Stimulated activated CD8-positive, alpha-beta memory T cell treated with anti-CD3 and anti-CD28 coated beads, Interleukin-15, amount 100 ng/mL, for 4 hours (primary cell): ENCODE data around the gene GOLM1.
"Not testable (repeated sequence)": the region's sequence is repeated elsewhere in the genome, so short reads cannot be mapped to it uniquely, and the experiment has no call there.

ENCODE experiments used
- DNase-seq, 2 donors: peaks; one replicate each; pipeline ENCODE4 v3.0.0-alpha.2; 2020; ENCODE audit warnings: low read depth in 2 of 2

Gene GOLM1

GRCh38 chr9:86091477-86091876, 7.9 kb downstream of the GOLM1 start:
- no peak for DNase-seq

- no peak for DNase-seq
Measured at GRCh38 chr9:86082870-86083269, 16.5 kb downstream of the GOLM1 start.

GRCh38 chr9:86079865-86080469, 19.4 kb downstream of the GOLM1 start:
- DNase-seq, result no peak

GRCh38 chr9:86079421-86079831, 19.9 kb downstream of the GOLM1 start:
- DNase-seq, result no peak

- DNase-seq, result no peak
Measured at GRCh38 chr9:86078731-86079130, 20.6 kb downstream of the GOLM1 start.

GRCh38 chr9:86077276-86077675, 22.1 kb downstream of the GOLM1 start:
- no peak for DNase-seq

- DNase-seq, result peak in 1 of 2 donors; percentile 20
Measured at GRCh38 chr9:86075132-86076109, 23.9 kb downstream of the GOLM1 start.

GRCh38 chr9:86073839-86074238, 25.5 kb downstream of the GOLM1 start:
- no peak for DNase-seq

- no peak for DNase-seq
Measured at GRCh38 chr9:86072394-86072877, 26.9 kb downstream of the GOLM1 start.

- DNase-seq, result no peak
Measured at GRCh38 chr9:86069206-86069869, 30.0 kb downstream of the GOLM1 start.

- DNase-seq, result no peak
Measured at GRCh38 chr9:86064220-86064619, 35.1 kb downstream of the GOLM1 start.

- no peak for DNase-seq
Measured at GRCh38 chr9:86062845-86063693, 36.3 kb downstream of the GOLM1 start.

- DNase-seq, result no peak
Measured at GRCh38 chr9:86061972-86062739, 37.2 kb downstream of the GOLM1 start.

- DNase-seq, result no peak
Measured at GRCh38 chr9:86057491-86057890, 41.9 kb downstream of the GOLM1 start.

GRCh38 chr9:86054695-86055094, 44.7 kb downstream of the GOLM1 start:
- DNase-seq, result no peak

GRCh38 chr9:86052556-86053468, 46.5 kb downstream of the GOLM1 start:
- DNase-seq, result no peak

GRCh38 chr9:86048018-86048742, 51.2 kb downstream of the GOLM1 start:
- DNase-seq, result not testable (repeated sequence)

GRCh38 chr9:86047361-86047760, 52.0 kb downstream of the GOLM1 start:
- DNase-seq, result no peak

GRCh38 chr9:86046930-86047341, 52.4 kb downstream of the GOLM1 start:
- no peak for DNase-seq
